ENCODE results near the gene TRMT5.

TRMT5 gene

GRCh38 chr14:60975551-60975950 lies 5.3 kb downstream of the TRMT5 start:
- POLR2A ChIA-PET = no interaction called here
- no peak for TF ChIP-seq CTCF (IDR thresholded peaks at IDR 0.05; ENCODE audit: control extremely low read depth, extremely low read depth, low read depth, missing control alignments)
- CTCF ChIA-PET = no interaction called here
- DNase-seq (ENCODE audit: extremely low spot score) = no peak

- DNase-seq (ENCODE audit: extremely low spot score) = no peak
- TF ChIP-seq CTCF (IDR thresholded peaks at IDR 0.05; ENCODE audit: control extremely low read depth, extremely low read depth, low read depth, missing control alignments) = no peak
- POLR2A ChIA-PET = no interaction called here
- CTCF ChIA-PET = no interaction called here
These were observed 6.7 kb downstream of the TRMT5 start for GRCh38 chr14:60974090-60974651.

- POLR2A ChIA-PET = no interaction called here
- DNase-seq (ENCODE audit: extremely low spot score) = no peak
- CTCF ChIA-PET = no interaction called here
- TF ChIP-seq CTCF (IDR thresholded peaks at IDR 0.05; ENCODE audit: control extremely low read depth, extremely low read depth, low read depth, missing control alignments) = no peak
These were observed 7.8 kb downstream of the TRMT5 start for GRCh38 chr14:60973070-60973469.

- no peak for TF ChIP-seq CTCF (IDR thresholded peaks at IDR 0.05; ENCODE audit: control extremely low read depth, extremely low read depth, low read depth, missing control alignments)
- POLR2A ChIA-PET = no interaction called here
- DNase-seq (ENCODE audit: extremely low spot score) = no peak
- CTCF ChIA-PET = no interaction called here
These were observed 8.6 kb downstream of the TRMT5 start for GRCh38 chr14:60972295-60972694.

GRCh38 chr14:60971271-60971670 lies 9.6 kb downstream of the TRMT5 start:
- CTCF ChIA-PET = no interaction called here
- no peak for TF ChIP-seq CTCF (IDR thresholded peaks at IDR 0.05; ENCODE audit: control extremely low read depth, extremely low read depth, low read depth, missing control alignments)

GRCh38 chr14:60970146-60970545 lies 10.7 kb downstream of the TRMT5 start:
- no peak for DNase-seq (ENCODE audit: extremely low spot score)
- POLR2A ChIA-PET = no interaction called here
- CTCF ChIA-PET = no interaction called here
- TF ChIP-seq CTCF (IDR thresholded peaks at IDR 0.05; ENCODE audit: control extremely low read depth, extremely low read depth, low read depth, missing control alignments) = no peak

More at GRCh38 chr14:60971271-60971670, 9.6 kb downstream of the TRMT5 start:
- POLR2A ChIA-PET = no interaction called here
- DNase-seq (ENCODE audit: extremely low spot score) = no peak

- ChIA-PET POLR2A (no interaction called here), CTCF (interaction anchor here (1.6 kb wide), 1 partner anchor 12 kb away, joined by 5 read pairs; the partner anchor contains the start of genes SLC38A6 and TRMT5)
- TF ChIP-seq CTCF (IDR thresholded peaks at IDR 0.05; ENCODE audit: control extremely low read depth, extremely low read depth, low read depth, missing control alignments) = no peak
- DNase-seq (ENCODE audit: extremely low spot score) = no peak
These were observed 12.2 kb downstream of the TRMT5 start for GRCh38 chr14:60968671-60969070.

Measured in GM10248 (cell line).